Endodermal cell (in vitro differentiated cells): ENCODE measurements around the gene GABRG3. TPM values are rescaled to one million over a fixed set of nuclear protein-coding genes. Genes with fewer than 3 reads are reported as not detected.

Source experiments
- DNase-seq: peaks from one replicate; pipeline ENCODE4 v3.0.0-alpha.2; 2017
- H3K27ac ChIP-seq: 2 replicates; pipeline ENCODE4 v1.5.1; 2013; ENCODE audit warnings: mild to moderate bottlenecking, low read depth, low read length, moderate library complexity
- H3K27me3 ChIP-seq: 2 replicates; pipeline ENCODE4 v1.6.1; 2013; ENCODE audit warnings: mild to moderate bottlenecking, low read length, moderate library complexity; ENCODE audit not compliant: insufficient read depth, control insufficient read depth, poor library complexity, severe bottlenecking
- H3K36me3 ChIP-seq: 2 replicates; pipeline ENCODE4 v1.7.0; 2013; ENCODE audit warnings: mild to moderate bottlenecking, low read length, moderate library complexity; ENCODE audit not compliant: control insufficient read depth, insufficient read depth
- H3K4me1 ChIP-seq: one replicate; pipeline ENCODE4 v1.7.0; 2013; ENCODE audit warnings: low read length; ENCODE audit not compliant: control insufficient read depth, insufficient read depth
- H3K4me3 ChIP-seq: 2 replicates; pipeline ENCODE4 v1.5.1; 2013; ENCODE audit warnings: mild to moderate bottlenecking, low read length, moderate library complexity
- H3K9ac ChIP-seq: 2 replicates; pipeline ENCODE4 v1.6.1; 2013; ENCODE audit warnings: mild to moderate bottlenecking, low read length, moderate library complexity; ENCODE audit not compliant: poor library complexity, severe bottlenecking; ENCODE audit errors: extremely low read depth
- H3K9me3 ChIP-seq: 2 replicates; pipeline ENCODE4 v1.6.1; 2013; ENCODE audit warnings: mild to moderate bottlenecking, low read length, moderate library complexity; ENCODE audit not compliant: control insufficient read depth
- H3K27ac Mint-ChIP-seq: 2 replicates; pipeline ENCODE4 v1.8.0; 2020; ENCODE audit warnings: mixed read lengths
- H3K27me3 Mint-ChIP-seq: 2 replicates; pipeline ENCODE4 v1.8.0; 2021; ENCODE audit warnings: mild to moderate bottlenecking, mixed read lengths; ENCODE audit not compliant: insufficient read depth
- H3K36me3 Mint-ChIP-seq: 2 replicates; pipeline ENCODE4 v1.8.0; 2020; ENCODE audit warnings: low read depth, mixed read lengths
- H3K4me1 Mint-ChIP-seq: 2 replicates; pipeline ENCODE4 v1.8.0; 2020; ENCODE audit warnings: mixed read lengths
- H3K4me3 Mint-ChIP-seq: 2 replicates; pipeline ENCODE4 v1.8.0; 2020; ENCODE audit warnings: mild to moderate bottlenecking, moderate library complexity, mixed read lengths
- H3K9me3 Mint-ChIP-seq: 2 replicates; pipeline ENCODE4 v1.8.0; 2020; ENCODE audit warnings: mild to moderate bottlenecking, mixed read lengths
- WGBS, 2 experiments: methylation state at CpG; one replicate each; pipeline versions ENCODE4 v1.1.5 to v1.1.7; 2013; ENCODE audit warnings: missing lambda C conversion rate in 2 of 2, mixed read lengths in 1 of 2; ENCODE audit not compliant: insufficient coverage in 1 of 2, insufficient read length in 1 of 2; 5-methylcytosine and 5-hydroxymethylcytosine counted together
- total RNA-seq, 2 donors: library from RNA; stranded (reverse); fragmentation: NEBNext Ultra II Directional in 1 of 2; extraction: Animal tissue kit (Norgen Biotek cat#: 25700) in 1 of 2; gene quantifications; 2 replicates in 1 of 2; 3 replicates in 1 of 2; pipeline ENCODE4 v1.2.1, GENCODE V29; 2021
- TF ChIP-seq, protein P1 (sequence below): fragments of 200-600 bp; sonication (generic); conservative IDR thresholded peaks from 2 replicates; pipeline ENCODE4 v1.5.0; 2021; ENCODE audit warnings: antibody characterized with exemption, mild to moderate bottlenecking

GABRG3 gene
- total RNA-seq, 2 donors from 2014 or later, result 0.48 to 0.84 TPM

- Mint-ChIP-seq H3K27ac (no peak overlapping the region), H3K36me3 (no peaks in the 10 kb centered on the region), H3K27me3 (no peaks in the 10 kb centered on the region), H3K4me3 (no peak overlapping the region), H3K9me3 (no peaks in the 10 kb centered on the region), H3K4me1 (peaks cover 14% of the 10 kb centered on the region)
- H3K4me1 ChIP-seq, result peaks cover 5% of the 10 kb centered on the region
- H3K36me3 ChIP-seq, result no peaks in the 10 kb centered on the region
- 80 to 94% methylated on average over 3 to 4 of the region's 4 CpGs for WGBS, 2 experiments
- no peak overlapping the region for H3K9ac ChIP-seq
- H3K27ac ChIP-seq, result no peak overlapping the region
- H3K27me3 ChIP-seq, result no peaks in the 10 kb centered on the region
- H3K4me3 ChIP-seq, result no peak overlapping the region
- TF ChIP-seq, protein P1, sequence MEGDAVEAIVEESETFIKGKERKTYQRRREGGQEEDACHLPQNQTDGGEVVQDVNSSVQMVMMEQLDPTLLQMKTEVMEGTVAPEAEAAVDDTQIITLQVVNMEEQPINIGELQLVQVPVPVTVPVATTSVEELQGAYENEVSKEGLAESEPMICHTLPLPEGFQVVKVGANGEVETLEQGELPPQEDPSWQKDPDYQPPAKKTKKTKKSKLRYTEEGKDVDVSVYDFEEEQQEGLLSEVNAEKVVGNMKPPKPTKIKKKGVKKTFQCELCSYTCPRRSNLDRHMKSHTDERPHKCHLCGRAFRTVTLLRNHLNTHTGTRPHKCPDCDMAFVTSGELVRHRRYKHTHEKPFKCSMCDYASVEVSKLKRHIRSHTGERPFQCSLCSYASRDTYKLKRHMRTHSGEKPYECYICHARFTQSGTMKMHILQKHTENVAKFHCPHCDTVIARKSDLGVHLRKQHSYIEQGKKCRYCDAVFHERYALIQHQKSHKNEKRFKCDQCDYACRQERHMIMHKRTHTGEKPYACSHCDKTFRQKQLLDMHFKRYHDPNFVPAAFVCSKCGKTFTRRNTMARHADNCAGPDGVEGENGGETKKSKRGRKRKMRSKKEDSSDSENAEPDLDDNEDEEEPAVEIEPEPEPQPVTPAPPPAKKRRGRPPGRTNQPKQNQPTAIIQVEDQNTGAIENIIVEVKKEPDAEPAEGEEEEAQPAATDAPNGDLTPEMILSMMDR, result no peak
- no peak for DNase-seq
- no peaks in the 10 kb centered on the region for H3K9me3 ChIP-seq
These were observed 199.9 kb downstream of the GABRG3 start for GRCh38 chr15:27170851-27171250.

DNA sequence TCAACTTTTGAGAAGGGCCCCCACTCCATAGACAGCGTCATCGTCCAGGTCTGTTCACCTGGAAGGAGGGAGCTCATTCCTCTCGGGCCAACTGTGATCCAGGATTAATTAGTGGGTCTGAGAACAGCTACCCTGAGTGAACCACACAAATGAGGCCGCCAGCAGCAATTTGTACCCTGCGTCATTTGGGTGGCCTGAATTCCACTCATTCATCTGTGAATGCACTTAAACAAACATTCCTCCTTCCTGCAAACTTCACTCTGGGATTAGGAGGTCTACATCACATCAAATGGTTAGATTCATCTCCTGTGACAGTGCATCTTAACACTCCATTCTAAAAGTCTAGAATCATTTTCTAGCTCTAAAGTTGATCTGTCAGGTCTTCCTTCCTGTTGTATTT, 201.8 kb downstream of the GABRG3 start:
- no peaks in the 10 kb centered on the region for H3K27me3 ChIP-seq
- no peaks in the 10 kb centered on the region for H3K36me3 ChIP-seq
- DNase-seq, result no peak
- Mint-ChIP-seq H3K4me3 (no peak overlapping the region), H3K27me3 (no peaks in the 10 kb centered on the region), H3K9me3 (peaks cover 16% of the 10 kb centered on the region), H3K36me3 (no peaks in the 10 kb centered on the region), H3K4me1 (peaks cover 4% of the 10 kb centered on the region), H3K27ac (no peak overlapping the region)
- no peaks in the 10 kb centered on the region for H3K4me1 ChIP-seq
- TF ChIP-seq, protein P1, result no peak
- no peak overlapping the region for H3K9ac ChIP-seq
- peaks cover 16% of the 10 kb centered on the region for H3K9me3 ChIP-seq
- WGBS, 2 experiments, result 92 to 94% methylated on average over 3 to 5 of the region's 5 CpGs
- H3K27ac ChIP-seq, result no peak overlapping the region
- H3K4me3 ChIP-seq, result no peak overlapping the region

DNA sequence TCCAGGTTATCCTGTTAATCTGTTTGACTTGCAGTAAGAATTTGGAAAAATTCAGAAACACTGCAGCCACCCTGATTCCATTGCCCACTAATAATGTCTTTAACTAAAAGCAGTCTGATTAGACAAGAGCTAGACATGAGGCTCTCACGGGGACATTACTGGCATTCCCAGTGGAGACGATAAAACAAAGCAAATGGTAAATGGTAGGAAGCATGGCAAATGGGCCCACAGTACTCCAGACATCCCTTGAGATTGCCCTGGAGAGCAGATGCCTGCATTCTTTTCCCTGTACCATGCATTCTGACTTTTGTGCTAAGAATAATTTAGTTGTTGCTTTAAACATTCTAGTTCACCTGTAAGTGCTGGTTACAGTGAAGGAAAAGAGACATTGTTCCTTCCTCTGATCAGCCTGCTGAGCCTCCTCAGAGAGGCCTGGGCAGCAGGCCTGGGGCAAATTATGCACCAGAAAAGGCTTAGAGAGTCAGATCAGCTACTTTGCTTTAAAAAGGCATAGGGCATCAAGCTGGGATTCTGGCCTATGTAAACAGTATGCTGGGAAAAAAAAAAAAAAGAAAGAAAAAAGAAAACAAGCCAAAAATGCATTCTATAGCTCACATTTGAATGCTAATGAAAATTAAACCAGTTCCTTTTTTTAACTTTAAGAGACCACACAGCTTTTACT, 204.6 kb downstream of the GABRG3 start:
- Mint-ChIP-seq H3K4me1 (no peaks in the 10 kb centered on the region), H3K9me3 (peaks cover 21% of the 10 kb centered on the region), H3K36me3 (no peaks in the 10 kb centered on the region), H3K4me3 (no peak overlapping the region), H3K27me3 (no peaks in the 10 kb centered on the region), H3K27ac (no peak overlapping the region)
- 57% methylated on average over 2 of the region's 2 CpGs for WGBS, 2 experiments
- no peak for DNase-seq
- Histone ChIP-seq H3K9ac (no peak overlapping the region), H3K4me1 (no peaks in the 10 kb centered on the region), H3K27ac (no peak overlapping the region), H3K36me3 (no peaks in the 10 kb centered on the region), H3K9me3 (peaks cover 17% of the 10 kb centered on the region), H3K4me3 (no peak overlapping the region), H3K27me3 (no peaks in the 10 kb centered on the region)
- TF ChIP-seq, protein P1, result no peak
